ENCODE measurements around the gene ARID1B. TPM values are rescaled to one million over a fixed set of nuclear protein-coding genes. Genes with fewer than 3 reads are reported as not detected.

Gene ARID1B
- total and polyA plus RNA-seq, 10 of the 15 experiments (the other 5 are each of a cell fraction or from before 2014, with no cell fraction given): 24.7 to 133 (median 54.6) TPM

- H3K79me2 ChIP-seq (ENCODE audit: control insufficient read depth, insufficient read depth, low read length): no peaks in the 10 kb centered on the region
- ChIA-PET RAD21 (ENCODE audit: unreplicated experiment) (no interaction called here), CTCF (no interaction called here), SMC1A (ENCODE audit: uncharacterized antibody, unreplicated experiment) (no interaction called here), POLR2A (no interaction called here)
- intact Hi-C loops (cut with micrococcal nuclease; ENCODE audit: unreplicated experiment): loop anchor here (10.0 kb wide), 1 partner anchor 148 kb away; no protein-coding TSS in a partner anchor
- FAIRE-seq (no peak), ATAC-seq (no peak; the same call in 2 of the 3 replicates), DNase-seq (ENCODE audit: low read depth, low spot score) (no peak)
- H3K9ac ChIP-seq (ENCODE audit: control insufficient read depth, insufficient read depth, low read length): no peak overlapping the region
- BruUV-seq (replicated peaks): no TSS peak
- H3K4me3 ChIP-seq: no peak overlapping the region
- H3K4me1 ChIP-seq (ENCODE audit: control insufficient read depth, insufficient read depth, low read length): no peaks in the 10 kb centered on the region
- H3K9me3 ChIP-seq (replicated peaks; ENCODE audit: control insufficient read depth, insufficient read depth, low read length): no peaks in the 10 kb centered on the region
- no peak overlapping the region for H2AFZ ChIP-seq (ENCODE audit: control insufficient read depth, low read depth, low read length)
- no peak overlapping the region for H3K27ac ChIP-seq (ENCODE audit: control insufficient read depth, insufficient read depth)
- WGBS (ENCODE audit: insufficient coverage, insufficient replicate concordance, low lambda C conversion rate, missing lambda C conversion rate): 94% methylated on average over 15 of the region's 15 CpGs
- no peaks in the 10 kb centered on the region for H4K20me1 ChIP-seq (ENCODE audit: control insufficient read depth, insufficient read depth)
- no peak for TF ChIP-seq POLR2AphosphoS5 (IDR thresholded peaks at IDR 0.05; ENCODE audit: low read length)
- TF ChIP-seq MYC (IDR thresholded peaks at IDR 0.05; ENCODE audit: insufficient read depth, insufficient read length, insufficient replicate concordance, low read length, severe bottlenecking): no peak
- TF ChIP-seq BACH1 (IDR thresholded peaks at IDR 0.05; ENCODE audit: borderline replicate concordance): no peak
- TF ChIP-seq TAF1 (IDR thresholded peaks at IDR 0.05; ENCODE audit: borderline replicate concordance, low read depth, low read length): no peak
- TF ChIP-seq SREBF1 (IDR thresholded peaks at IDR 0.05; ENCODE audit: low read length): no peak
- TF ChIP-seq YBX1 (IDR thresholded peaks at IDR 0.05): no peak
- TF ChIP-seq DPF2 (IDR thresholded peaks at IDR 0.05): no peak
- no peak for TF ChIP-seq ETV6 (conservative IDR thresholded peaks at IDR 0.05 in 1 of 2, IDR thresholded peaks at IDR 0.05 in 1 of 2; ENCODE audit: borderline replicate concordance in 1 of 2, low read depth in 1 of 2)
- no peaks in the 10 kb centered on the region for H3K27me3 ChIP-seq (replicated peaks in 1 of 2; ENCODE audit: control insufficient read depth in 2 of 2, insufficient read depth in 2 of 2, low read length in 1 of 2)
- peaks cover 14 to 44% of the 10 kb centered on the region in 2 experiments; a peak in 3 of 4 replicates for H3K36me3 ChIP-seq (ENCODE audit: control insufficient read depth in 2 of 2, insufficient read depth in 2 of 2, low read length in 1 of 2)
- no peak overlapping the region for H3K4me2 ChIP-seq (ENCODE audit: control insufficient read depth, insufficient read depth)
- in situ Hi-C loops (cut with MboI): no loop called here
Observed at GRCh38 chr6:157182503-157183264, 405.5 kb downstream of the ARID1B start.

All from GM12878 (cell line).